Bronchus fibroblast of lung (primary cell): Measurements from ENCODE around the gene RBBP4. TPM values are rescaled to one million over a fixed set of nuclear protein-coding genes. Genes with fewer than 3 reads are reported as not detected.

Experiments
- total RNA-seq: library from RNA; depleted of rRNA; stranded (reverse); fragments of >200 nt; gene quantifications from 2 replicates; pipeline ENCODE4 v1.2.3, GENCODE V29; 2015

RBBP4 gene
- total RNA-seq: 122 and 151 TPM in 2 replicates

GRCh38 chr1:32650752-32651460 is at the start of gene RBBP4:
Gene RBBP4, plus strand, starts transcription at chr1:32651208. Its CDS starts 99 bp downstream, at chr1:32651307.

GRCh38 chr1:32650248-32650751 is 708 bp upstream of the RBBP4 start, which contains the start of gene ZBTB8OS:
Gene ZBTB8OS, minus strand, starts transcription at chr1:32650550. Its CDS starts 21 bp downstream, at chr1:32650529.

GRCh38 chr1:32702599-32703478 is 51.8 kb downstream of the RBBP4 start, which contains the start of gene SYNC:
Gene SYNC, minus strand, starts transcription at chr1:32702770. Its CDS starts 110 bp downstream, at chr1:32702660.

Other genes with a start within 250 kb of the RBBP4 start
- not detected in 2 replicates for gene ZBTB8B, start 186.1 kb upstream of the RBBP4 start, total RNA-seq
- 3.0 and 3.9 TPM in 2 replicates for gene ZBTB8A, start 111.8 kb upstream of the RBBP4 start, total RNA-seq
- gene ZBTB8OS, start 658 bp upstream of the RBBP4 start, total RNA-seq: 27.7 and 27.8 TPM in 2 replicates
- gene SYNC, start 51.6 kb downstream of the RBBP4 start, total RNA-seq: 10.6 and 15.8 TPM in 2 replicates
- gene YARS1, start 166.2 kb downstream of the RBBP4 start, total RNA-seq: 157 and 161 TPM in 2 replicates
- 12.5 and 17.1 TPM in 2 replicates for gene S100PBP, start 166.4 kb downstream of the RBBP4 start, total RNA-seq
- gene FNDC5, start 219.7 kb downstream of the RBBP4 start, total RNA-seq: under 0.01 and 0.17 TPM in 2 replicates
- gene HPCA, start 235.3 kb downstream of the RBBP4 start, total RNA-seq: 0.15 TPM in 1 of 2 replicates, not detected in the other